Measurements from ENCODE around the gene PIP5K1B. TPM values are rescaled to one million over a fixed set of nuclear protein-coding genes. Genes with fewer than 3 reads are reported as not detected.

The PIP5K1B gene
- total RNA-seq, 1 experiment from 2014 or later: 2.5 TPM

DNA sequence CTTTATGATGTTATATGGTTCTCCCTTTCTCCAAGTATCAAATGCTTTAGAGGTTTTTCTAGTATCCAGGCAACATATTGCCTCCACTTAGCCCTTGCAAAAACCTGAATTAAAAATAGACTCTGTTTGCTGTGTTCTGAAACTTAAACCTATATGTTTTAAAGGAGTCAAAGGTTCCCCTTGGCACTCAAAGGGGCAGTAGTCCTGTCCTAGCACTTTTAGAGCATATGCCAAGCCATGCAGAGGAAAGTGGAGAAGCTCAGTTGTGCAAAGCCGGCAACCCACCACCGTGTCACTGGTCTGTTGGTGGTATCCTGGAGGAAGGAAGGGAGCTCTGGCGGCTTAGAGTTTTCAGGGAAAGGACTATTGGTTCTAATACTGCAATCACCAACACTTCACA lies 154.3 kb downstream of the PIP5K1B start:
- Mint-ChIP-seq H3K4me3 (no peak overlapping the region), H3K36me3 (ENCODE audit: insufficient read depth in 1 of 3, low read depth in 3 of 3) (no peaks in the 10 kb centered on the region), H3K9me3 (no peaks in the 10 kb centered on the region), H3K4me1 (peaks cover 16% of the 10 kb centered on the region in 2 experiments), H3K27me3 (ENCODE audit: low read depth) (no peaks in the 10 kb centered on the region; the same call in 1 of the 2 replicates), H3K27ac (no peak overlapping the region)
- H3K27ac ChIP-seq (ENCODE audit: insufficient read length, low read depth, low read length): no peak overlapping the region
- no peak overlapping the region for H3K14ac ChIP-seq (ENCODE audit: insufficient read depth, low read length)
- H3K27me3 ChIP-seq (ENCODE audit: insufficient read depth, low read length): no peaks in the 10 kb centered on the region
- H4K91ac ChIP-seq (ENCODE audit: insufficient read length, low read depth, low read length): no peak overlapping the region
- no peaks in the 10 kb centered on the region for H3K23me2 ChIP-seq (ENCODE audit: insufficient read length, low read depth, low read length, poor library complexity, severe bottlenecking)
- no peak overlapping the region for H3K4me2 ChIP-seq (ENCODE audit: insufficient read depth, insufficient read length, low read length)
- H3K4ac ChIP-seq (ENCODE audit: low read depth, low read length): no peak overlapping the region
- no peak overlapping the region for H4K8ac ChIP-seq (replicated peaks; ENCODE audit: insufficient read length, low read depth, low read length)
- H2AFZ ChIP-seq (ENCODE audit: low read length): no peak overlapping the region
- H3K9me3 ChIP-seq (ENCODE audit: control insufficient read depth, low read depth, low read length): no peaks in the 10 kb centered on the region
- H3K18ac ChIP-seq (ENCODE audit: insufficient read length, low read depth, low read length): no peak overlapping the region
- H3K56ac ChIP-seq (ENCODE audit: insufficient read length, low read depth, low read length): no peak overlapping the region
- no peak overlapping the region for H3K9ac ChIP-seq (ENCODE audit: extremely low read depth, insufficient read length, low read length)
- H4K5ac ChIP-seq (ENCODE audit: insufficient read length, low read depth, low read length): no peak overlapping the region
- H2BK20ac ChIP-seq (ENCODE audit: low read depth, low read length, poor library complexity, severe bottlenecking): no peak overlapping the region
- no peaks in the 10 kb centered on the region for H4K20me1 ChIP-seq (ENCODE audit: control insufficient read depth, insufficient read depth, insufficient read length)
- DNase-seq: no peak
- no peak overlapping the region for H2BK15ac ChIP-seq (ENCODE audit: low read depth, low read length)
- no peak overlapping the region for H2AK5ac ChIP-seq (ENCODE audit: insufficient read length, low read length)
- H2BK5ac ChIP-seq (ENCODE audit: insufficient read length, low read length): no peak overlapping the region
- TF ChIP-seq, protein P1, sequence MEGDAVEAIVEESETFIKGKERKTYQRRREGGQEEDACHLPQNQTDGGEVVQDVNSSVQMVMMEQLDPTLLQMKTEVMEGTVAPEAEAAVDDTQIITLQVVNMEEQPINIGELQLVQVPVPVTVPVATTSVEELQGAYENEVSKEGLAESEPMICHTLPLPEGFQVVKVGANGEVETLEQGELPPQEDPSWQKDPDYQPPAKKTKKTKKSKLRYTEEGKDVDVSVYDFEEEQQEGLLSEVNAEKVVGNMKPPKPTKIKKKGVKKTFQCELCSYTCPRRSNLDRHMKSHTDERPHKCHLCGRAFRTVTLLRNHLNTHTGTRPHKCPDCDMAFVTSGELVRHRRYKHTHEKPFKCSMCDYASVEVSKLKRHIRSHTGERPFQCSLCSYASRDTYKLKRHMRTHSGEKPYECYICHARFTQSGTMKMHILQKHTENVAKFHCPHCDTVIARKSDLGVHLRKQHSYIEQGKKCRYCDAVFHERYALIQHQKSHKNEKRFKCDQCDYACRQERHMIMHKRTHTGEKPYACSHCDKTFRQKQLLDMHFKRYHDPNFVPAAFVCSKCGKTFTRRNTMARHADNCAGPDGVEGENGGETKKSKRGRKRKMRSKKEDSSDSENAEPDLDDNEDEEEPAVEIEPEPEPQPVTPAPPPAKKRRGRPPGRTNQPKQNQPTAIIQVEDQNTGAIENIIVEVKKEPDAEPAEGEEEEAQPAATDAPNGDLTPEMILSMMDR (conservative IDR thresholded peaks at IDR 0.05): no peak
- no peak overlapping the region for H2BK120ac ChIP-seq (ENCODE audit: low read depth, low read length, poor library complexity, severe bottlenecking)
- H3K79me2 ChIP-seq (ENCODE audit: insufficient read depth, low read length): no peaks in the 10 kb centered on the region
- no peaks in the 10 kb centered on the region for H3K79me1 ChIP-seq (ENCODE audit: insufficient read depth, low read depth, low read length, poor library complexity, severe bottlenecking)
- no peak overlapping the region for H3T11ph ChIP-seq (ENCODE audit: low read length)
- H2BK12ac ChIP-seq (ENCODE audit: insufficient read length, low read depth, low read length): no peak overlapping the region
- no peak overlapping the region for H3K23ac ChIP-seq (ENCODE audit: insufficient read length, low read depth, low read length)
- no CpG with 5 or more reads among the region's 3 CpGs for WGBS (ENCODE audit: extremely low coverage, insufficient read length, low lambda C conversion rate)
- peaks cover 3% of the 10 kb centered on the region; the same call in 1 of the 2 replicates for H3K4me1 ChIP-seq (ENCODE audit: insufficient read depth, low read length)
